HG03460 (cell line): ENCODE data around the gene DENND6B.
"Not testable (repeated sequence)": the region's sequence is repeated elsewhere in the genome, so short reads cannot be mapped to it uniquely, and the experiment has no call there.

Experiments
- ATAC-seq: cut with Tn5 transposase; IDR thresholded peaks from one replicate; pipeline ENCODE4 v1.9.1; 2021; ENCODE audit not compliant: unreplicated experiment

The DENND6B gene

DNA sequence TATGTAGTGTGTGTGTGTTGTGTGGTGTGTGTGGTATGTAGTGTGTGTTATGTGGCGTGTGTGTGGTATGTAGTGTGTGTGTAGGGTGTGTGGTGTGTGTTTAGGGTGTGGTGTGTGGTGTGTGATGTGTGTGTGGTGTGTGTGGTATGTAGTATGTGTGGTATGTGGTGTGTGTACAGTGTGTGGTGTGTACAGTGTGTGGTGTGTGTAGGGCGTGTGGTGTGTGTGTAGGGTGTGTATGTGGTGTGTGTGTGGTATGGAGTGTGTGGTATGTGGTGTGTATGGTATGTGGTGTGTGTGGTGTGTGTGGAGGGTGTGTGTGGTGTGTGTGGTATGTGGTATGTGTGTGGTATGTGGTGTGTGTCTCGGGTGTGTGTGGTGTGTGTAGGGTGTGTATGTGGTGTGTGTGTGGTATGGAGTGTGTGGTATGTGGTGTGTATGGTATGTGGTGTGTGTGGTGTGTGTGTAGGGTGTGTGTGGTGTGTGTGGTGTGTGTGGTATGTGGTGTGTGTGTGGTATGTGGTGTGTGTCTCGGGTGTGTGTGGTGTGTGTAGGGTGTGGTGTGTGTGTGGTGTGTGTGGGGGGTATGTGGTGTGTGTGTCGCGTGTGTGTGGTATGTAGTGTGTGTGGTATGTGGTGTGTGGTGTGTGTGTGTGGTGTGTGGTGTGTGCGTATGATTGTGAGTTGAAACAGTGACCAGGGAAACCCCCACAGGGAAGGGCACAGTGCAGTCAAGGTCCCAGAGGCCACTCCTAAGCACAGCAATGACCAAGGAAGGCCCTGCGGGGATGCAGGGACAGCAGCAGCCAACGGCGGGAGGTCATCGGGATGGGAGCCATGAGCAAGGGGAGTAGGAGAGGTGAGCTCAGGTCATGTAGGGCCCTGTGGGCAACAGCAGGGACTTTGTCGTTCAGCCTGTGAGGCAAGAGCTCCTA lies 13.4 kb upstream of the DENND6B start:
- ATAC-seq = no peak

DNA sequence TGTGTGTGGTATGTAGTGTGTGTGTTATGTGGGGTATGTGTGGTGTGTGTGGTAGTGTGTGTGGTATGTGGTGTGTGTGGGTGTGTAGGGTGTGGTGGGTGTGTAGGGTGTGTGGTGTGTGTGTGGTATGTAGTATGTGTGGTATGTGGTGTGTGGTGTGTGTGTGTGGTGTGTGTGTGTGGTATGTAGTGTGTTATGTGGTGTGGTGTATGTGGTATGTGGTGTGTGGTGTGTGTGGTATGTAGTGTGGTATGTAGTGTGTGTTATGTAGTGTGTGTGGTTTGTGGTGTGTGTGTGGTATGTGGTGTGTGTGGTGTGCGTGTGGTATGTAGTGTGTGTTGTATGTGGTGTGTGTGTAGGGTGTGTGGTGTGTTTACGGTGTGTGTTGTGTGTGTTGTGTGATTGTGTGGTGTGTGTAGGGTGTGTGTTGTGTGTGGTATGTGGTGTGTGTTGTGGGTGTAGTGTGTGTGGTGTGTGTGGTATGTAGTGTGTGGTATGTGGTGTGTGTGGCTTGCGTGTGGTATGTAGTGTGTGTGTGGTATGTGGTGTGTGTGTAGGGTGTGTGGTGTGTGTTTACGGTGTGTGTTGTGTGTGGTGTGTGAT lies 12.1 kb upstream of the DENND6B start:
- no peak for ATAC-seq

GRCh38 chr22:50338042-50338573 lies 11.3 kb upstream of the DENND6B start:
- no peak for ATAC-seq

- ATAC-seq = no peak
These were observed 10.6 kb upstream of the DENND6B start for GRCh38 chr22:50337262-50338041.

- not testable (repeated sequence) for ATAC-seq
These were observed 7.6 kb upstream of the DENND6B start for GRCh38 chr22:50334433-50334832.

DNA sequence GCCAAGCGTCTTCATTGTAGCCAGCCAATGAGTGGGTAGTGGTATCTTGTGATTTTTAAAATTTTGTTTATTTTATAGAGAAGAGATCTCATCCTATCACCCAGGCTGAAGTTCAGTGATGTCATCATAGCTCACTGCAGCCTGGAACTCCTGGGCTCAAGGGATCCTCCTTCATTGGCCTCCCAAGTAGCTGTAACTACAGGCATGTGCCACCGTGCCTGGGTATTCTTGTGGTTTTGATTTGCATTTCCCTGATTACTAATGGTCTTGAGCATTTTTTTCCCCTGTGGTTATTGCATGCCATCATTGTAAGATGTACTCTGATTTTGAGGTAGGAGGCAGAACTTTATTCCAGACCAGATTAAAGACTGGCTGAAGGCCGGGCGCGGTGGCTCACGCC lies 2.4 kb upstream of the DENND6B start:
- ATAC-seq = no peak

DNA sequence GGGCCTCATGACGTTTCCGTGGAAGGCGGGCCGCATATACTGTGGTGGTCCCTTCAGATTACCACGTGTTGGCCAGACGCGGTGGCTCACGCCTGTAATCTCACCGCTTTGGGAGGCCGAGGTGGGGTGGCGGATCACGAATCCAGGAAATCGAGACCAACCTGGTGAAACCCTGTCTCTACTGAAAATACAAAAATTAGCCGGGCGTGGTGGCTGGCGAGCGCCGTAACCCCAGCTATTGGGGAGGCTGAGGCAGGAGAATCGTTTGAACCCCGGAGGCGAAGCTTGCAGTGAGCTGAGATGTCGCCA lies 853 bp upstream of the DENND6B start:
- ATAC-seq = no peak

GRCh38 chr22:50326225-50326955 lies 422 bp downstream of the DENND6B start:
- ATAC-seq = peak; percentile 19

- ATAC-seq = no peak
These were observed 1.2 kb downstream of the DENND6B start for GRCh38 chr22:50325444-50326224.

GRCh38 chr22:50323900-50324299 lies 2.9 kb downstream of the DENND6B start:
- ATAC-seq = no peak

DNA sequence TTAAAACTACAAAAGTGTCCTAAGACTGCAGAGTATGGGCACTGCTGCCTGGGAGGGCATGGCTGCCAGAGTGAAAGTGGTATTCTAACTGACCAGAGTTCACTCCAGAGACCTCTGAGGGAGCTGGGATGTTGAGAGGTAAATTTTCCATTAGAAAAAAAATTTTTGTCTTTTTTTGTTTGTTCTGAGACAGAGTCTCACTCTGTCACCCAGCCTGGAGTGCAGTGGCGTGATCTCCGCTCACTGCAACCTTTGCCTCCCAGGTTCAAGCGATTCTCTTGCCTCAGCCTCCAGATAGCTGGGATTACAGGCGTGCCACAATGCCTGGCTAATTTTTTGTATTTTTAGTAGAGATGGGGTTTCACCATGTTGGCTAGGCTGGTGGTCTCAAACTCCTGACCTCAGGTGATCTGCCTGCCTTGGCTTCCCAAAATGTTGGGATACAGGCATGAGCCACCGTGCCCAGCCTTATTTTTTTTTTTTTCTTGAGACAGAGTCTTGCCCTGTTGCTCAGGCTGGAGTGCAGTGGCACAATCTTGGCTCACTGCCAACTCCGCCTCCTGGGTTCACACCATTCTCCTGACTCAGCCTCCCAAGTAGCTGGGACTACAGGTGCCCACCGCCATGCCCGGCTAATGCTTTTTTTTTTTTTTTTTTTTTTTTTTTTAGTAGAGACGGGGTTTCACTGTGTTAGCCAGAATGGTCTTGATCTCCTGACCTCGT lies 4.3 kb downstream of the DENND6B start:
- not testable (repeated sequence) for ATAC-seq

GRCh38 chr22:50320671-50321325 lies 6.0 kb downstream of the DENND6B start:
- ATAC-seq = no peak

- ATAC-seq = no peak
These were observed 6.7 kb downstream of the DENND6B start for GRCh38 chr22:50320116-50320515.

DNA sequence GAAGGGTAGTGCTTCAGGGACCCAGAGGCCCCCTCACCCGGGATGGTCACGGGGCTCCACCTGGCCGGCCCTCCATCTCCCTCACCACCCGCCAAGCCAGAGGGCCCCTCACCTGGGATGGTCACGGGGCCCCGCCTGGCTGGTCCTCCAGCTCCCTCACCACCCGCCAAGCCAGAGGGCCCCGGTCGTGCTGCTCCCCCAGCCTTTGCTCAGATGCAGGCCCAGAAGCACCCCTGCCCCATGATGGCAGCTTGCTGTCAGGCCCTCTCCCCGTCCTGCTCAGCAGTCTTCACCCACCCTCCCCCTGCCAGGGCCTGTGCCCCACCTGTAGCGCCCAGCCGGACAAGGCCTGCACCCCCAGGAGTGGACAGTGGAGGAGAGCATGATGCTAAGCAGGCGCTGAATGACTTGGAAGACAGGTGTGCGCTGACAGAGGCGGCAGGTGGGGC lies 7.3 kb downstream of the DENND6B start:
- no peak for ATAC-seq

GRCh38 chr22:50318698-50319411 lies 8.0 kb downstream of the DENND6B start:
- no peak for ATAC-seq

- ATAC-seq = no peak
These were observed 8.5 kb downstream of the DENND6B start for GRCh38 chr22:50318356-50318697.

- ATAC-seq = no peak
These were observed 9.1 kb downstream of the DENND6B start for GRCh38 chr22:50317674-50318073.

DNA sequence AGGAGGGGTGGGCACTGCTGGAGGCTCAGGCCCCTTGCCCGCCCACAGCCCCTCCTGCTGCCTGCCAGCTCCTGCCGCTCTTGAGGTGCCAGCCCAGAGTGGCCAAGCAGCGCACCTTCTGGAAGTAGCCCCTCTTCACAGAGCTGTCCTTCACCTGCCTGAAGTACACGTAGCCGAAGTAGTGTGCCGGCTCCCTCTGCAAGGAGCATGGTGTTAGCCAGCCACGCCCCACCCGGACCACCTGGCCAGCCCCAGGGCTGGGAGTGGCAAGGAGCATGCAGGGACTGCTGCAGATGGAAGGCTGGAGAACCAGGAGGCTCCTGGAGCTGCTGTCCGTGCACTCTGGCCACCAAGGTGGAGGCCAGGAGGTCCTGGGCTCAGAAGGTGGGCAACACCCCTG lies 9.6 kb downstream of the DENND6B start:
- no peak for ATAC-seq
